Measurements from ENCODE around the gene SPATA2. TPM values are rescaled to one million over a fixed set of nuclear protein-coding genes. Genes with fewer than 3 reads are reported as not detected.

SPATA2 gene, protein sequence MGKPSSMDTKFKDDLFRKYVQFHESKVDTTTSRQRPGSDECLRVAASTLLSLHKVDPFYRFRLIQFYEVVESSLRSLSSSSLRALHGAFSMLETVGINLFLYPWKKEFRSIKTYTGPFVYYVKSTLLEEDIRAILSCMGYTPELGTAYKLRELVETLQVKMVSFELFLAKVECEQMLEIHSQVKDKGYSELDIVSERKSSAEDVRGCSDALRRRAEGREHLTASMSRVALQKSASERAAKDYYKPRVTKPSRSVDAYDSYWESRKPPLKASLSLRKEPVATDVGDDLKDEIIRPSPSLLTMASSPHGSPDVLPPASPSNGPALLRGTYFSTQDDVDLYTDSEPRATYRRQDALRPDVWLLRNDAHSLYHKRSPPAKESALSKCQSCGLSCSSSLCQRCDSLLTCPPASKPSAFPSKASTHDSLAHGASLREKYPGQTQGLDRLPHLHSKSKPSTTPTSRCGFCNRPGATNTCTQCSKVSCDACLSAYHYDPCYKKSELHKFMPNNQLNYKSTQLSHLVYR
- 3.1 and 4.4 TPM in 2 replicates for total RNA-seq

DNA sequence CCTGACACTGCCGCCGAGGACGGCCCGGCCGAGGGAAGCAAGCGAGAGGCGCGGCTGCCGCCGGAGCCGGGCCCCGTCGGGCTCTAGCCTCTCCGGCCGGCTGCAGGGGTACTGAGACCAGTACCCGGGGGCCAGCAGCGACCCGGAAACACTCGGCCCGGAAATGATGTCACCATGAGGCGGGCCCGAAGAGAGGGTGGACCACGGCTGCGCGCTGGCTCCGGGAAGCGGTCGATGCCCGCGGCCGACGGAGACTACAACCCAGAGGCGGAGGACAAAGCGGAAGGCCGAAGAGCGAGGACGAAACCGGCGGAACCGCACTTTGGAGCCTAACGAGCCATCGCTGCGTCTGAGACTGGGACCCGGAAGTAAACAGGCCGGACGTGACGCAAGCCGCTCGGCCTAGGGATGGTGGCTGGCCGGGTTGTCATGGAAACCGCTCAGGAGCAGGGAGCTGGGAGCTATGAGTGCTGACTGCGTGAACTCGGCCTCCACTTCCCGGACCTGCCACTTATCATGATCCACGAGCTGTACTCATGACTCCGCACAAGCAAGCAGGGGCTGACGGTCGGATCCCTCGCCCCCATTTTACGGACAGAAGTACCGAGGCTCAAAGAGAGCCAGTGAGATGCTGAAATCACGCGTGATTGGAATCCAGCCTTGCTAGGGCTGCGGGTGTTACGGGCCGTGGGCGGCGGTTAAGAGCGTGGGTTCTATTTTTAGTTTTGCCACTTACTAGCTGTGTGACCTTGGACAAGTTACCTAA is at the start of gene SPATA2:
Gene SPATA2 (minus strand): TSS at position 150 of the 766 bp plus-strand sequence. CDS start 7,039 bp downstream, outside the sequence.

DNA sequence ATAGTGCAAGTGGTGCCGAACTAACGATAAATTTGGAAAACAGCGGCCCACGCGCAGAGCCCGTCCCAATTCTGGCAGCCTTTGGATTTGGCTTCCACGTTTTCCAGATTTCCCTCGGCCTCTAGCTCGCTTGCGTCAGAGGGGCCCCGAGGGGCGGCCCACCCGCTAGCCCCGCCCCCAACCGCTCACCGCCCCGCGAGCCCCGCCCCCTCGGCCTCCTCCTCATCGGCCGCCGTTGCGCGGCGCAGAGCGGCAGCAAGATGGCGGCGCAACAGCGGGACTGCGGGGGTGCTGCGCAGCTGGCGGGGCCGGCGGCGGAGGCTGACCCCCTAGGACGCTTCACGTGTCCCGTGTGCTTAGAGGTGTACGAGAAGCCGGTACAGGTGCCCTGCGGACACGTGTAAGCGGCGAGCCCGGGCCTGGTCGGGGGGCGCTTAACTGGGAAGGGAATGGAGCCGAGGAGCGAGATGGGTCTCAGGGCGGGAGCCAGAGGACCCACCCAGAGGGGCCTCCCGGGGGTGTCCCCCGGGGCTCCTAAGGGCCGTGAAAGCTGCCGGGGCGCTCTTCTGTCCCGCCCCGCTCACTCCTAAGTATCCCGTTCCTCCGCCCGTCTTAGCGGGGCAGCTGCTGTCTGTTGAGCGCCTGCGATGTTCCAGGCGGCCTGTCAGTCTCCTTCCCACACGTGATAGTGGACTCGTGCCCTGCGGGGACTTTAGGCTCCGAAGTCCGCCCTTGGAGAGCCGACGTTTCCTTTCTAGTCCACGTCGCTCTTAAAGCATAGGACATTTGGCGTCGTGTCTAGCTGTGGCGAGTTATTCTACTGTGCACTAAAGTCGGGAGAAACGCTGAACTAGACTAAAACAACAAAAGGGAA is 21.1 kb upstream of the SPATA2 start, which contains the start of gene RNF114:
Gene RNF114 (plus strand): TSS at position 245 of the 874 bp plus-strand sequence. CDS start 16 bp downstream, at position 261.

Other genes with a start within 250 kb of the SPATA2 start
- 27.4 and 27.9 TPM in 2 replicates for gene B4GALT5, start 201.7 kb downstream of the SPATA2 start, total RNA-seq
- gene SLC9A8, start 102.7 kb downstream of the SPATA2 start, total RNA-seq, result 4.8 and 6.3 TPM in 2 replicates
- 84.7 and 109 TPM in 2 replicates for gene RNF114, start 20.9 kb upstream of the SPATA2 start, total RNA-seq
- 11.3 and 12.2 TPM in 2 replicates for gene SNAI1, start 67.5 kb upstream of the SPATA2 start, total RNA-seq
- 64.3 and 77.2 TPM in 2 replicates for gene UBE2V1, start 197.6 kb upstream of the SPATA2 start, total RNA-seq
- gene PEDS1, start 238.2 kb upstream of the SPATA2 start, total RNA-seq, result 59.4 and 61.5 TPM in 2 replicates

Measured in mammary microvascular endothelial cell (primary cell).